Measurements from ENCODE around the gene CFP. TPM values are rescaled to one million over a fixed set of nuclear protein-coding genes. Genes with fewer than 3 reads are reported as not detected.
A peak's percentile ranks its signal among the peaks of the same experiment; 100 is the strongest.

Gene CFP
- total and polyA plus RNA-seq, 2 of the 13 experiments (the other 11 are each of a cell fraction or from before 2014, with no cell fraction given), result 0.01 TPM; not detected in 1

GRCh38 chrX:47658684-47659420, 29.1 kb upstream of the CFP start, which contains the start of gene UXT (continued):
- TF ChIP-seq TCF7 (IDR thresholded peaks at IDR 0.05; ENCODE audit: low read depth) (peak; percentile 64), NFATC3 (CRISPR knock-in tag; IDR thresholded peaks at IDR 0.05) (no peak), ZNF138 (CRISPR knock-in tag; IDR thresholded peaks at IDR 0.05; ENCODE audit: low read depth) (no peak), ZNF678 (CRISPR knock-in tag; IDR thresholded peaks at IDR 0.05) (no peak), SNAPC5 (CRISPR knock-in tag; IDR thresholded peaks at IDR 0.05; ENCODE audit: borderline replicate concordance) (no peak), KDM2A (CRISPR knock-in tag; IDR thresholded peaks at IDR 0.05; ENCODE audit: borderline replicate concordance, low read depth) (peak; percentile 47; the same call in 1 of the 2 replicates), RBFOX2 (IDR thresholded peaks at IDR 0.05; ENCODE audit: low read depth, low read length) (peak; percentile 89), PTBP1 (IDR thresholded peaks at IDR 0.05; ENCODE audit: low read depth, low read length, poor library complexity, severe bottlenecking) (no peak), ZNF674 (CRISPR knock-in tag; IDR thresholded peaks at IDR 0.05; ENCODE audit: low read depth) (no peak), UBTF (CRISPR knock-in tag; IDR thresholded peaks at IDR 0.05) (no peak), KLF9 (CRISPR knock-in tag; IDR thresholded peaks at IDR 0.05; ENCODE audit: low read depth) (no peak), NFIC (IDR thresholded peaks at IDR 0.05; ENCODE audit: low read length) (no peak), ZNF570 (CRISPR knock-in tag; IDR thresholded peaks at IDR 0.05; ENCODE audit: borderline replicate concordance) (no peak), ZNF460 (CRISPR knock-in tag; IDR thresholded peaks at IDR 0.05; ENCODE audit: borderline replicate concordance) (peak; percentile 10; the same call in 1 of the 2 replicates), ZNF33B (CRISPR knock-in tag; IDR thresholded peaks at IDR 0.05) (no peak; the same call in 1 of the 2 replicates), ZNF468 (CRISPR knock-in tag; IDR thresholded peaks at IDR 0.05) (0 out of 2 replicates have a peak, but pooled peaks have one; percentile 60), WIZ (CRISPR knock-in tag; IDR thresholded peaks at IDR 0.05) (no peak), FIP1L1 (IDR thresholded peaks at IDR 0.05; ENCODE audit: borderline replicate concordance, insufficient read depth, low read depth, low read length) (no peak), ZNF142 (CRISPR knock-in tag; IDR thresholded peaks at IDR 0.05) (peak; percentile 57; the same call in 1 of the 2 replicates), ZNF747 (CRISPR knock-in tag; IDR thresholded peaks at IDR 0.05; ENCODE audit: borderline replicate concordance) (no peak), PPARG (CRISPR knock-in tag; conservative IDR thresholded peaks at IDR 0.05) (no peak), MBNL3 (CRISPR knock-in tag; conservative IDR thresholded peaks at IDR 0.05) (no peak)

All from HepG2 (cell line).